Neural progenitor cell (in vitro differentiated cells): ENCODE measurements around the gene GNA15. TPM values are rescaled to one million over a fixed set of nuclear protein-coding genes. Genes with fewer than 3 reads are reported as not detected.
A peak's percentile ranks its signal among the peaks of the same experiment; 100 is the strongest.

Source experiments
- DNase-seq: peaks from one replicate; pipeline ENCODE4 v3.0.0-alpha.2; 2016; ENCODE audit warnings: low spot score
- H2AFZ ChIP-seq: fragments of 200-600 bp; sonication (generic); replicated peaks from 2 replicates; pipeline ENCODE4 v1.6.1; 2016; ENCODE audit warnings: antibody characterized with exemption
- H3F3A ChIP-seq: fragments of 200-600 bp; sonication (generic); 2 replicates; pipeline ENCODE4 v1.6.1; 2016; ENCODE audit warnings: antibody characterized with exemption, low read depth
- H3K27ac ChIP-seq: fragments of 200-600 bp; sonication (generic); 2 replicates; pipeline ENCODE4 v1.5.1; 2016; ENCODE audit warnings: mild to moderate bottlenecking
- H3K27me3 ChIP-seq: fragments of 200-600 bp; sonication (generic); 2 replicates; pipeline ENCODE4 v1.6.1; 2016; ENCODE audit warnings: mild to moderate bottlenecking, moderate library complexity
- H3K36me3 ChIP-seq: fragments of 200-600 bp; sonication (generic); 2 replicates; pipeline ENCODE4 v1.5.1; 2016
- H3K4me1 ChIP-seq: fragments of 200-600 bp; sonication (generic); 2 replicates; pipeline ENCODE4 v1.6.1; 2016; ENCODE audit warnings: mixed run types
- H3K4me2 ChIP-seq: fragments of 200-600 bp; sonication (generic); 2 replicates; pipeline ENCODE4 v1.6.1; 2016
- H3K4me3 ChIP-seq: fragments of 200-600 bp; sonication (generic); 2 replicates; pipeline ENCODE4 v1.5.1; 2016
- H3K79me2 ChIP-seq: fragments of 200-600 bp; sonication (generic); 2 replicates; pipeline ENCODE4 v1.6.1; 2016; ENCODE audit warnings: low read depth
- H3K9ac ChIP-seq: fragments of 200-600 bp; sonication (generic); 2 replicates; pipeline ENCODE4 v1.6.1; 2016
- H3K9me3 ChIP-seq: fragments of 200-600 bp; sonication (generic); 2 replicates; pipeline ENCODE4 v1.5.1; 2016; ENCODE audit warnings: low read depth
- H4K20me1 ChIP-seq: fragments of 200-600 bp; sonication (generic); 2 replicates; pipeline ENCODE4 v1.6.1; 2016; ENCODE audit warnings: low read depth
- H3K27ac Mint-ChIP-seq: 3 replicates; pipeline ENCODE4 v1.8.0; 2021; ENCODE audit warnings: mixed read lengths
- H3K27me3 Mint-ChIP-seq: 2 replicates; pipeline ENCODE4 v1.8.0; 2022; ENCODE audit warnings: low read depth, mild to moderate bottlenecking, inconsistent platforms, moderate library complexity, mixed read lengths; ENCODE audit not compliant: insufficient read depth
- H3K36me3 Mint-ChIP-seq: 3 replicates; pipeline ENCODE4 v1.8.0; 2021; ENCODE audit warnings: mixed read lengths
- H3K4me1 Mint-ChIP-seq: 3 replicates; pipeline ENCODE4 v1.8.0; 2021; ENCODE audit warnings: mixed read lengths
- H3K4me3 Mint-ChIP-seq: 3 replicates; pipeline ENCODE4 v1.8.0; 2021; ENCODE audit warnings: mild to moderate bottlenecking, moderate library complexity, mixed read lengths
- H3K9me3 Mint-ChIP-seq: 3 replicates; pipeline ENCODE4 v1.8.0; 2020; ENCODE audit warnings: mixed read lengths
- CTCF ChIP-seq: fragments of 200-600 bp; sonication (generic); IDR thresholded peaks from 2 replicates; pipeline ENCODE4 v1.5.1; 2017; ENCODE audit warnings: antibody characterized with exemption, mild to moderate bottlenecking
- EZH2 ChIP-seq: fragments of 200-600 bp; sonication (generic); IDR thresholded peaks from 2 replicates; pipeline ENCODE4 v1.6.1; 2017; ENCODE audit warnings: antibody characterized with exemption, mild to moderate bottlenecking, moderate library complexity
- EZH2phosphoT487 ChIP-seq: fragments of 200-600 bp; sonication (generic); IDR thresholded peaks from 2 replicates; pipeline ENCODE4 v1.6.1; 2017; ENCODE audit warnings: antibody characterized with exemption
- total RNA-seq: library from RNA; depleted of rRNA; stranded (reverse); fragments of >200 nt; gene quantifications from 2 replicates; pipeline ENCODE4 v1.2.3, GENCODE V29; 2015; ENCODE audit warnings: low replicate concordance

GNA15 gene
- total RNA-seq, 1 donor from 2014 or later, result not detected

- H4K20me1 ChIP-seq, result peaks cover 11% of the 10 kb centered on the region
- no peak overlapping the region for H3K4me3 ChIP-seq
- H3K9me3 ChIP-seq, result no peaks in the 10 kb centered on the region
- Mint-ChIP-seq H3K27me3 (peaks cover 4% of the 10 kb centered on the region), H3K4me1 (no peaks in the 10 kb centered on the region), H3K9me3 (no peaks in the 10 kb centered on the region), H3K27ac (no peak overlapping the region), H3K36me3 (peaks cover 4% of the 10 kb centered on the region), H3K4me3 (no peak overlapping the region)
- no peak overlapping the region for H3K4me2 ChIP-seq
- no peaks in the 10 kb centered on the region for H3K27me3 ChIP-seq
- DNase-seq, result no peak
- H3F3A ChIP-seq, result no peaks in the 10 kb centered on the region
- H3K4me1 ChIP-seq, result no peaks in the 10 kb centered on the region
- no peaks in the 10 kb centered on the region for H3K79me2 ChIP-seq
- TF ChIP-seq EZH2phosphoT487, result no peak
- H3K27ac ChIP-seq, result no peak overlapping the region
- H3K36me3 ChIP-seq, result no peaks in the 10 kb centered on the region
- H3K9ac ChIP-seq, result no peak overlapping the region
- H2AFZ ChIP-seq, result no peak overlapping the region
These were observed 71.8 kb downstream of the GNA15 start for GRCh38 chr19:3207461-3208242.

- Histone ChIP-seq H3K4me2 (no peak overlapping the region), H4K20me1 (peaks cover 11% of the 10 kb centered on the region), H3K9me3 (no peaks in the 10 kb centered on the region), H3K27me3 (no peaks in the 10 kb centered on the region), H3K36me3 (no peaks in the 10 kb centered on the region), H3K4me1 (no peaks in the 10 kb centered on the region), H2AFZ (no peak overlapping the region), H3K27ac (no peak overlapping the region), H3K9ac (no peak overlapping the region), H3F3A (no peaks in the 10 kb centered on the region), H3K4me3 (no peak overlapping the region), H3K79me2 (no peaks in the 10 kb centered on the region)
- no peak overlapping the region for H3K27ac Mint-ChIP-seq
- no peak overlapping the region for H3K4me3 Mint-ChIP-seq
- H3K4me1 Mint-ChIP-seq, result no peaks in the 10 kb centered on the region
- H3K9me3 Mint-ChIP-seq, result no peaks in the 10 kb centered on the region
- peaks cover 4% of the 10 kb centered on the region for H3K36me3 Mint-ChIP-seq
- peaks cover 4% of the 10 kb centered on the region for H3K27me3 Mint-ChIP-seq
- no peak for TF ChIP-seq CTCF
- TF ChIP-seq EZH2, result no peak
- no peak for TF ChIP-seq EZH2phosphoT487
- no peak for DNase-seq
These were observed 72.7 kb downstream of the GNA15 start for GRCh38 chr19:3208317-3209207.

- peak; percentile 61 for DNase-seq
- no peak overlapping the region for H3K4me3 ChIP-seq
- H3K4me1 ChIP-seq, result no peaks in the 10 kb centered on the region
- no peak overlapping the region for H3K4me2 ChIP-seq
- no peaks in the 10 kb centered on the region for H3K9me3 Mint-ChIP-seq
- H3K27ac Mint-ChIP-seq, result no peak overlapping the region
- no peaks in the 10 kb centered on the region for H3K27me3 ChIP-seq
- no peak overlapping the region for H3K27ac ChIP-seq
- no peaks in the 10 kb centered on the region for H3K79me2 ChIP-seq
- H3K36me3 Mint-ChIP-seq, result peaks cover 4% of the 10 kb centered on the region
- no peak overlapping the region for H2AFZ ChIP-seq
- H3K9ac ChIP-seq, result no peak overlapping the region
- no peaks in the 10 kb centered on the region for H3K4me1 Mint-ChIP-seq
- peaks cover 4% of the 10 kb centered on the region for H3K27me3 Mint-ChIP-seq
- no peaks in the 10 kb centered on the region for H3K9me3 ChIP-seq
- peaks cover 11% of the 10 kb centered on the region for H4K20me1 ChIP-seq
- no peak overlapping the region for H3K4me3 Mint-ChIP-seq
- H3K36me3 ChIP-seq, result no peaks in the 10 kb centered on the region
- TF ChIP-seq CTCF, result peak; percentile 61
- no peak for TF ChIP-seq EZH2phosphoT487
- TF ChIP-seq EZH2, result no peak
- no peaks in the 10 kb centered on the region for H3F3A ChIP-seq
These were observed 74.6 kb downstream of the GNA15 start for GRCh38 chr19:3210347-3211017.
